ENCODE data around the gene TRABD2B. TPM values are rescaled to one million over a fixed set of nuclear protein-coding genes. Genes with fewer than 3 reads are reported as not detected.

The TRABD2B gene
- total and polyA plus RNA-seq, 2 donors (not counting 3 experiments of a cell fraction or from before 2014, with no cell fraction given), result not detected

GRCh38 chr1:47981667-47982350, 15.4 kb downstream of the TRABD2B start:
- dilution Hi-C loops (cut with MboI; ENCODE audit: extremely low pct_ligation_motif_present, low sequenced_read_pairs) (no loop called here), intact Hi-C loops (cut with micrococcal nuclease) (no loop called here)
- DNase-seq (ENCODE audit: low read depth, low spot score) (no peak), FAIRE-seq (no peak)
- Histone ChIP-seq H3K36me3 (ENCODE audit: control insufficient read depth in 2 of 2, extremely low read depth in 1 of 2, insufficient read depth in 2 of 2, low read length in 2 of 2) (no peaks in the 10 kb centered on the region), H3K9ac (replicated peaks; ENCODE audit: extremely low read depth, insufficient read depth, low read length) (no peak overlapping the region), H3K9me1 (replicated peaks; ENCODE audit: control insufficient read depth, extremely low read depth, insufficient read depth, low read length) (no peaks in the 10 kb centered on the region), H3K9me3 (replicated peaks; ENCODE audit: control insufficient read depth, insufficient read depth, low read length) (no peaks in the 10 kb centered on the region), H3K4me1 (ENCODE audit: control insufficient read depth, extremely low read depth, insufficient read depth, low read length) (no peaks in the 10 kb centered on the region), H3K79me2 (ENCODE audit: control insufficient read depth, insufficient read depth, low read length) (no peaks in the 10 kb centered on the region), H4K20me1 (replicated peaks; ENCODE audit: control insufficient read depth, extremely low read depth, insufficient read depth, low read length) (no peaks in the 10 kb centered on the region), H3K4me3 (replicated peaks in 1 of 3; ENCODE audit: insufficient read depth in 1 of 3, low read depth in 1 of 3, low read length in 3 of 3) (no peak overlapping the region), H3K27me3 (ENCODE audit: control insufficient read depth in 2 of 2, insufficient read depth in 2 of 2, low read length in 2 of 2) (peaks cover 6 to 10% of the 10 kb centered on the region in 2 experiments), H2AFZ (ENCODE audit: low read depth, low read length) (no peak overlapping the region), H3K27ac (ENCODE audit: insufficient read depth, low read depth, low read length) (no peak overlapping the region), H3K4me2 (ENCODE audit: insufficient read depth, low read length) (no peak overlapping the region)
- no TSS peak for BruUV-seq (replicated peaks)
- CTCF ChIA-PET, result interaction anchor here (1.7 kb wide), 1 partner anchor 16 kb away, joined by 4 read pairs; the partner anchor contains the start of gene TRABD2B
- TF ChIP-seq JUN (IDR thresholded peaks at IDR 0.05; ENCODE audit: borderline replicate concordance, insufficient read depth, insufficient read length, low read depth) (no peak), GATA2 (IDR thresholded peaks at IDR 0.05; ENCODE audit: insufficient read depth, insufficient read length, low read depth, low read length) (no peak), MYC (IDR thresholded peaks at IDR 0.05; ENCODE audit: low read depth, low read length) (no peak), MAX (IDR thresholded peaks at IDR 0.05; ENCODE audit: insufficient read depth, insufficient read length) (no peak)
- POLR2A ChIA-PET, result no interaction called here

- DNase-seq (ENCODE audit: low read depth, low spot score), result no peak
- no TSS peak for BruUV-seq (replicated peaks)
- intact Hi-C loops (cut with micrococcal nuclease), result no loop called here
- no peak overlapping the region for H3K4me3 ChIP-seq (replicated peaks in 1 of 3; ENCODE audit: insufficient read depth in 1 of 3, low read depth in 1 of 3, low read length in 3 of 3)
- CTCF ChIA-PET, result interaction anchor here (1.7 kb wide), 1 partner anchor 17 kb away, joined by 4 read pairs; the partner anchor contains the start of gene TRABD2B
- no peak for FAIRE-seq
- H3K27ac ChIP-seq (ENCODE audit: insufficient read depth, low read depth, low read length), result no peak overlapping the region
- H3K4me1 ChIP-seq (ENCODE audit: control insufficient read depth, extremely low read depth, insufficient read depth, low read length), result no peaks in the 10 kb centered on the region
- no peak for TF ChIP-seq CTCF (IDR thresholded peaks at IDR 0.05; ENCODE audit: extremely low read depth in 1 of 2, insufficient read depth in 1 of 2, low read depth in 1 of 2, low read length in 2 of 2)
- no peak for TF ChIP-seq JUN (IDR thresholded peaks at IDR 0.05; ENCODE audit: borderline replicate concordance, insufficient read depth, insufficient read length, low read depth)
- no peak for TF ChIP-seq MYC (IDR thresholded peaks at IDR 0.05; ENCODE audit: low read depth, low read length)
- no peak for TF ChIP-seq EZH2 (IDR thresholded peaks at IDR 0.05; ENCODE audit: borderline replicate concordance, low read depth, low read length, severe bottlenecking)
- no peak for TF ChIP-seq FOS (IDR thresholded peaks at IDR 0.05; ENCODE audit: borderline replicate concordance, insufficient read depth, low read length)
- TF ChIP-seq GATA2 (IDR thresholded peaks at IDR 0.05; ENCODE audit: insufficient read depth, insufficient read length, low read depth, low read length), result no peak
- TF ChIP-seq MAX (IDR thresholded peaks at IDR 0.05; ENCODE audit: insufficient read depth, insufficient read length), result no peak
- no peak for TF ChIP-seq POLR2A (IDR thresholded peaks at IDR 0.05; ENCODE audit: low read depth, low read length)
- TF ChIP-seq POLR2AphosphoS5 (IDR thresholded peaks at IDR 0.05; ENCODE audit: insufficient read depth, low read depth, low read length), result no peak
- H3K9me1 ChIP-seq (replicated peaks; ENCODE audit: control insufficient read depth, extremely low read depth, insufficient read depth, low read length), result no peaks in the 10 kb centered on the region
- H3K79me2 ChIP-seq (ENCODE audit: control insufficient read depth, insufficient read depth, low read length), result no peaks in the 10 kb centered on the region
- no peak overlapping the region for H2AFZ ChIP-seq (ENCODE audit: low read depth, low read length)
- no peaks in the 10 kb centered on the region for H3K36me3 ChIP-seq (ENCODE audit: control insufficient read depth in 2 of 2, extremely low read depth in 1 of 2, insufficient read depth in 2 of 2, low read length in 2 of 2)
- H4K20me1 ChIP-seq (replicated peaks; ENCODE audit: control insufficient read depth, extremely low read depth, insufficient read depth, low read length), result no peaks in the 10 kb centered on the region
- no peak overlapping the region for H3K4me2 ChIP-seq (ENCODE audit: insufficient read depth, low read length)
- dilution Hi-C loops (cut with MboI; ENCODE audit: extremely low pct_ligation_motif_present, low sequenced_read_pairs), result no loop called here
- POLR2A ChIA-PET, result no interaction called here
- H3K9me3 ChIP-seq (replicated peaks; ENCODE audit: control insufficient read depth, insufficient read depth, low read length), result no peaks in the 10 kb centered on the region
- peaks cover 0 to 3% of the 10 kb centered on the region in 2 experiments for H3K27me3 ChIP-seq (ENCODE audit: control insufficient read depth in 2 of 2, insufficient read depth in 2 of 2, low read length in 2 of 2)
- H3K9ac ChIP-seq (replicated peaks; ENCODE audit: extremely low read depth, insufficient read depth, low read length), result no peak overlapping the region
Observed at GRCh38 chr1:47980501-47980900, 16.7 kb downstream of the TRABD2B start.
